ENCODE results near the gene TXNDC5. TPM values are rescaled to one million over a fixed set of nuclear protein-coding genes. Genes with fewer than 3 reads are reported as not detected.

Gene TXNDC5
- total and polyA plus RNA-seq, 4 donors, result 50.2 to 273 (median 160) TPM

DNA sequence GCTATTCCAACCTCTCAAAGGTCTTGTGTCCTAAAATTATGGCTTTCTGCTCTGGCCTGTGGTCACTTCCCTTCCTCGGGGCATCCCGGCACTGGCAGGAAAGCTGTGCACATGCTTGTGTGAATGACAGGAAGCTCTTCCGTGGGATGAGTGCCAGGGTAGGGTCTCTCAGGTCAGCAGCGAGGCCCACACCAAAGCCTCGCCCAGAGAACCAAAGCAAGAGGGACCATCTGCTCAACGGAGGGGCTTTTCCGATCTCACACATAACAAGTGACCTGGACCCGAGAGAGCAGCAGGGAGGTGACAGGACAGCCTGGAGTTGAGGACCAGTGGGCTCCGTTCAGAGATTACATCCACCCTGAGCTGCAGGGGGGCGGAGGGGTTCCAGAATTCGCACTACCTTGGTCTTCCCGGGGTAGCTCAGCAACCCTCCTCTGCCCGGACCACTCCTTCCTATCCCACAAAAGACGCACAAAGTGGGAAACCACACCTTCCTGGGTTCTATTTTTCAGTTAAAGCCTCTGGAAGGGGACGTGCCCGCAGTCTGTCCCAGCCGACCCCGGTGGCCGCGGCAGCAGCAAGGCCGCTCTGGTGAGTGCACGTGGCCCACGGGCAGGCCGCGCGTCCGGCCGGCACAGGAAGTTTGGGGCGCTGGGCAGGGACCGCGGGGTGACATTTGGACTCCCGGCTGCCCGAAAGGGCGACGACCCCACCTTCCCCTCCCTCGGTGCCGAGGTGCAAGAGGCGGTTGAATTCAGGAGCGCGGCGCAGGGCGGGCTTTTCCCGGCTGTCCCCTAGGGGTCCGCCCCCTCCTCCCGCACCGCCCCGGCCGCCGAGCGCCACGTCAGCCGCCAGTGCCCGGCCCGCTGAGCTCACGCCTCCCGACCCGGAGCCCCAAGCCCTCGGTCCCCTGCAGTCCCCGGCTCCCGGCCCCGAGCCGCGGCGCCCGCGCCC lies 988 bp downstream of the TXNDC5 start:
- Histone ChIP-seq H3K9ac (ENCODE audit: low read depth in 1 of 2, low read length in 2 of 2) (peak overlapping the region; percentile 41 to 67), H3K27me3 (ENCODE audit: control insufficient read depth in 4 of 4, insufficient read depth in 4 of 4, low read length in 3 of 4) (no peaks in the 10 kb centered on the region), H3K27ac (ENCODE audit: low read depth in 1 of 2, low read length in 2 of 2) (peak overlapping the region; percentile 80 to 88), H3K36me3 (ENCODE audit: control insufficient read depth in 4 of 4, insufficient read depth in 3 of 4, low read depth in 1 of 4, low read length in 3 of 4) (no peaks in the 10 kb centered on the region), H3K4me1 (ENCODE audit: control insufficient read depth in 4 of 4, insufficient read depth in 4 of 4, low read length in 3 of 4) (peaks cover 19 to 39% (median 25%) of the 10 kb centered on the region in 4 donors), H3K9me3 (ENCODE audit: control insufficient read depth in 4 of 4, low read length in 3 of 4) (no peaks in the 10 kb centered on the region), H3K4me3 (ENCODE audit: low read depth in 1 of 3, low read length in 3 of 3) (peak overlapping the region; percentile 77 to 96 (median 86))
- WGBS, result 2% methylated on average over 66 of the region's 66 CpGs
- DNase-seq (ENCODE audit: low spot score), result peak; percentile 78
- TF ChIP-seq GABPA (IDR thresholded peaks at IDR 0.05 in 1 of 2, conservative IDR thresholded peaks at IDR 0.05 in 1 of 2) (peak in 1 of 2 donors; percentile 79), RAD21 (IDR thresholded peaks at IDR 0.05) (peak in 1 of 2 donors; percentile 43), YY1 (IDR thresholded peaks at IDR 0.05) (peak; percentile 60), HNF4G (IDR thresholded peaks at IDR 0.05) (peak; percentile 76), NR2F2 (IDR thresholded peaks at IDR 0.05) (no peak), HNF4A (conservative IDR thresholded peaks at IDR 0.05) (peak; percentile 80 to 94), EGR1 (IDR thresholded peaks at IDR 0.05; ENCODE audit: low read depth in 2 of 2) (no peak), TAF1 (conservative IDR thresholded peaks at IDR 0.05) (no peak), FOXA1 (IDR thresholded peaks at IDR 0.05) (peak; percentile 21), FOXA2 (IDR thresholded peaks at IDR 0.05) (peak; percentile 9), SP1 (IDR thresholded peaks at IDR 0.05) (peak; percentile 86), JUND (IDR thresholded peaks at IDR 0.05) (peak in 1 of 2 donors; percentile 40), RXRA (IDR thresholded peaks at IDR 0.05) (peak; percentile 94 to 96)
- TF ChIP-seq, protein P1, sequence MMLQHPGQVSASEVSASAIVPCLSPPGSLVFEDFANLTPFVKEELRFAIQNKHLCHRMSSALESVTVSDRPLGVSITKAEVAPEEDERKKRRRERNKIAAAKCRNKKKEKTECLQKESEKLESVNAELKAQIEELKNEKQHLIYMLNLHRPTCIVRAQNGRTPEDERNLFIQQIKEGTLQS (IDR thresholded peaks at IDR 0.05), result peak; percentile 14
- TF ChIP-seq, protein P2, sequence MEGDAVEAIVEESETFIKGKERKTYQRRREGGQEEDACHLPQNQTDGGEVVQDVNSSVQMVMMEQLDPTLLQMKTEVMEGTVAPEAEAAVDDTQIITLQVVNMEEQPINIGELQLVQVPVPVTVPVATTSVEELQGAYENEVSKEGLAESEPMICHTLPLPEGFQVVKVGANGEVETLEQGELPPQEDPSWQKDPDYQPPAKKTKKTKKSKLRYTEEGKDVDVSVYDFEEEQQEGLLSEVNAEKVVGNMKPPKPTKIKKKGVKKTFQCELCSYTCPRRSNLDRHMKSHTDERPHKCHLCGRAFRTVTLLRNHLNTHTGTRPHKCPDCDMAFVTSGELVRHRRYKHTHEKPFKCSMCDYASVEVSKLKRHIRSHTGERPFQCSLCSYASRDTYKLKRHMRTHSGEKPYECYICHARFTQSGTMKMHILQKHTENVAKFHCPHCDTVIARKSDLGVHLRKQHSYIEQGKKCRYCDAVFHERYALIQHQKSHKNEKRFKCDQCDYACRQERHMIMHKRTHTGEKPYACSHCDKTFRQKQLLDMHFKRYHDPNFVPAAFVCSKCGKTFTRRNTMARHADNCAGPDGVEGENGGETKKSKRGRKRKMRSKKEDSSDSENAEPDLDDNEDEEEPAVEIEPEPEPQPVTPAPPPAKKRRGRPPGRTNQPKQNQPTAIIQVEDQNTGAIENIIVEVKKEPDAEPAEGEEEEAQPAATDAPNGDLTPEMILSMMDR (IDR thresholded peaks at IDR 0.05; ENCODE audit: low read depth, low read length, missing input control), result no peak
- TF ChIP-seq, protein P3, sequence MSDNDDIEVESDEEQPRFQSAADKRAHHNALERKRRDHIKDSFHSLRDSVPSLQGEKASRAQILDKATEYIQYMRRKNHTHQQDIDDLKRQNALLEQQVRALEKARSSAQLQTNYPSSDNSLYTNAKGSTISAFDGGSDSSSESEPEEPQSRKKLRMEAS (IDR thresholded peaks at IDR 0.05), result no peak
- TF ChIP-seq, protein P4, sequence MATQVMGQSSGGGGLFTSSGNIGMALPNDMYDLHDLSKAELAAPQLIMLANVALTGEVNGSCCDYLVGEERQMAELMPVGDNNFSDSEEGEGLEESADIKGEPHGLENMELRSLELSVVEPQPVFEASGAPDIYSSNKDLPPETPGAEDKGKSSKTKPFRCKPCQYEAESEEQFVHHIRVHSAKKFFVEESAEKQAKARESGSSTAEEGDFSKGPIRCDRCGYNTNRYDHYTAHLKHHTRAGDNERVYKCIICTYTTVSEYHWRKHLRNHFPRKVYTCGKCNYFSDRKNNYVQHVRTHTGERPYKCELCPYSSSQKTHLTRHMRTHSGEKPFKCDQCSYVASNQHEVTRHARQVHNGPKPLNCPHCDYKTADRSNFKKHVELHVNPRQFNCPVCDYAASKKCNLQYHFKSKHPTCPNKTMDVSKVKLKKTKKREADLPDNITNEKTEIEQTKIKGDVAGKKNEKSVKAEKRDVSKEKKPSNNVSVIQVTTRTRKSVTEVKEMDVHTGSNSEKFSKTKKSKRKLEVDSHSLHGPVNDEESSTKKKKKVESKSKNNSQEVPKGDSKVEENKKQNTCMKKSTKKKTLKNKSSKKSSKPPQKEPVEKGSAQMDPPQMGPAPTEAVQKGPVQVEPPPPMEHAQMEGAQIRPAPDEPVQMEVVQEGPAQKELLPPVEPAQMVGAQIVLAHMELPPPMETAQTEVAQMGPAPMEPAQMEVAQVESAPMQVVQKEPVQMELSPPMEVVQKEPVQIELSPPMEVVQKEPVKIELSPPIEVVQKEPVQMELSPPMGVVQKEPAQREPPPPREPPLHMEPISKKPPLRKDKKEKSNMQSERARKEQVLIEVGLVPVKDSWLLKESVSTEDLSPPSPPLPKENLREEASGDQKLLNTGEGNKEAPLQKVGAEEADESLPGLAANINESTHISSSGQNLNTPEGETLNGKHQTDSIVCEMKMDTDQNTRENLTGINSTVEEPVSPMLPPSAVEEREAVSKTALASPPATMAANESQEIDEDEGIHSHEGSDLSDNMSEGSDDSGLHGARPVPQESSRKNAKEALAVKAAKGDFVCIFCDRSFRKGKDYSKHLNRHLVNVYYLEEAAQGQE (IDR thresholded peaks at IDR 0.05), result peak; percentile 55
- TF ChIP-seq, protein P5, sequence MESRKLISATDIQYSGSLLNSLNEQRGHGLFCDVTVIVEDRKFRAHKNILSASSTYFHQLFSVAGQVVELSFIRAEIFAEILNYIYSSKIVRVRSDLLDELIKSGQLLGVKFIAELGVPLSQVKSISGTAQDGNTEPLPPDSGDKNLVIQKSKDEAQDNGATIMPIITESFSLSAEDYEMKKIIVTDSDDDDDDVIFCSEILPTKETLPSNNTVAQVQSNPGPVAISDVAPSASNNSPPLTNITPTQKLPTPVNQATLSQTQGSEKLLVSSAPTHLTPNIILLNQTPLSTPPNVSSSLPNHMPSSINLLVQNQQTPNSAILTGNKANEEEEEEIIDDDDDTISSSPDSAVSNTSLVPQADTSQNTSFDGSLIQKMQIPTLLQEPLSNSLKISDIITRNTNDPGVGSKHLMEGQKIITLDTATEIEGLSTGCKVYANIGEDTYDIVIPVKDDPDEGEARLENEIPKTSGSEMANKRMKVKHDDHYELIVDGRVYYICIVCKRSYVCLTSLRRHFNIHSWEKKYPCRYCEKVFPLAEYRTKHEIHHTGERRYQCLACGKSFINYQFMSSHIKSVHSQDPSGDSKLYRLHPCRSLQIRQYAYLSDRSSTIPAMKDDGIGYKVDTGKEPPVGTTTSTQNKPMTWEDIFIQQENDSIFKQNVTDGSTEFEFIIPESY (IDR thresholded peaks at IDR 0.05), result no peak

All from liver (tissue), 9 donors.